GM11168 (cell line): ENCODE measurements around the gene VWDE.

Experiments used
- in situ Hi-C: fragments of 300-500 bp; cut with MboI; formaldehyde crosslinking; loops from one replicate; pipeline ENCODE4 v1.12.0; 2022; ENCODE audit warnings: low sequenced_read_pairs; ENCODE audit not compliant: unreplicated experiment

Gene VWDE

GRCh38 chr7:12296051-12296570, 107.6 kb downstream of the VWDE start:
- in situ Hi-C loops: no loop called here

DNA sequence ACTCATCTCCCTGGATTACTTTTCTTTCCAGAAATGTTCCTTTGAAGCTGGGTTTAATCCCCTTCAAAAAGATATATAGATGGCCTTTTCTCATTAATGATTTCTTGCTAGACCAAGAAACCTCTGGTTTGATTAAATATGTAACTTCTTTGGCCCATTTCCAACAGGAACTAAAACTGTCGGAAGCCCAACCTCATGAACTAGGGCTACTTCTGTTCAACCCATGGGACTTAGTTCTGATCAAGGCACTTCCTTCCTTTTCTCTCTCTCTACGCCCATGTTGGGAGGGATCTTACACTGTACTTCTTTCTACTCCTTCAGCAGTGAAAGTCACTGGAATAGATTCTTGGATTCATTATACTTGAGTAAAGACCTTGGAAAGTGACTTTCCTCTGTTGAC, 109.0 kb downstream of the VWDE start:
- in situ Hi-C loops: no loop called here

DNA sequence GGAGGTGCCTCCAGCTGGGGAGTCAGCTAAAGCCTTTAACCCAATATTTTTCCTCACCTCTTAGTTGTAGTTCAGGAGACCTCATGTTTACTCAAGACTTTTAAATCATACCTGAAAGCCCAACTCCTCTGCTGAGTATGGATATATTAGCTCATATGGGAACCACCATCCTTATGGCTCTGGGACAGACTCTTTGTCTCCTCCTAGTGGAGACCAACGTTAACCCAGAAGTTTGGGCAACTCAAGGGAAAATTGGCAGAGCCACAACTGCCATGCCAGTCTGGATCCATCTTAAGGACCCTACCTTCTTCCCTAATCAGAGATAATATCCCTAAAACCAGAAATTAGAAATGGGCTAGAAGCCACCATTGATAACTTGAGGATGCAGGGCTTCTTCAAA, 111.8 kb downstream of the VWDE start:
- in situ Hi-C loops: no loop called here

GRCh38 chr7:12290761-12291160, 112.9 kb downstream of the VWDE start:
- in situ Hi-C loops: no loop called here

- in situ Hi-C loops: no loop called here
These were observed 113.7 kb downstream of the VWDE start for GRCh38 chr7:12289996-12290395.

DNA sequence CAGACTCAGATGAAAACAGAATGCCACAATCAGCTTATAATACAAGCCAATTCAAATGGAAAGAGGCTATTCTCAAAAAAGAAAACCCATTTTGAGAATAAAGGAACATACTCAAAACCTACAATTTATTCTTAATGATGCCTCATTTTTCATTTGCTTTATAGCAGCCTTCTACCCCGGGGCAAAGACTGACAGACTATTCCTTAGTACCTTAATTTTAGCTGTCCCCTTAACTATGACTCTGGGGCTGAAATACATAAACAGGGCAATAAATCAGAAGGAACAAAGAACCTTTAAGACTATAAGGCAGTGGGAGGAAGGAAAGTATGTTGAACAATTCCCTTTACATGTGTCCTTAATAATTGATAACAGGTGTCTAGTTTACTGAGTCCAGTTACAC, 115.8 kb downstream of the VWDE start:
- in situ Hi-C loops: no loop called here

- in situ Hi-C loops: no loop called here
These were observed 122.6 kb downstream of the VWDE start for GRCh38 chr7:12281038-12281437.
